Skin of body (tissue), 2 donors: Measurements from ENCODE around the gene ZBTB43. TPM values are rescaled to one million over a fixed set of nuclear protein-coding genes. Genes with fewer than 3 reads are reported as not detected.

Source experiments
- DNase-seq: peaks from one replicate; lab custom pipeline; 2025; lab: John Stamatoyannopoulos, UW
- total RNA-seq: library from RNA; depleted of rRNA; stranded (reverse); fragments of >200 nt; gene quantifications from one replicate; pipeline ENCODE4 v1.2.3, GENCODE V29; 2014

ZBTB43 gene
- total RNA-seq, 1 donor from 2014 or later: 14.8 TPM

- DNase-seq: no peak
Measured at GRCh38 chr9:126886034-126886822, 81.4 kb downstream of the ZBTB43 start.

- DNase-seq: no peak
Measured at GRCh38 chr9:126886897-126887296, 82.1 kb downstream of the ZBTB43 start.

Other genes starting within 250 kb of the ZBTB43 start
- 1.2 TPM for gene LMX1B, start 191.1 kb upstream of the ZBTB43 start, total RNA-seq
- 19.3 TPM for gene ZBTB34, start 55.6 kb downstream of the ZBTB43 start, total RNA-seq
- gene RALGPS1, start 109.7 kb downstream of the ZBTB43 start, total RNA-seq: 11.9 TPM